GM21619 (cell line): ENCODE data around the gene SDHC.
"Not testable (repeated sequence)": the region's sequence is repeated elsewhere in the genome, so short reads cannot be mapped to it uniquely, and the experiment has no call there.

Experiments used
- ATAC-seq: cut with Tn5 transposase; IDR thresholded peaks from one replicate; pipeline ENCODE4 v1.9.1; 2021; ENCODE audit not compliant: unreplicated experiment

Gene SDHC

DNA sequence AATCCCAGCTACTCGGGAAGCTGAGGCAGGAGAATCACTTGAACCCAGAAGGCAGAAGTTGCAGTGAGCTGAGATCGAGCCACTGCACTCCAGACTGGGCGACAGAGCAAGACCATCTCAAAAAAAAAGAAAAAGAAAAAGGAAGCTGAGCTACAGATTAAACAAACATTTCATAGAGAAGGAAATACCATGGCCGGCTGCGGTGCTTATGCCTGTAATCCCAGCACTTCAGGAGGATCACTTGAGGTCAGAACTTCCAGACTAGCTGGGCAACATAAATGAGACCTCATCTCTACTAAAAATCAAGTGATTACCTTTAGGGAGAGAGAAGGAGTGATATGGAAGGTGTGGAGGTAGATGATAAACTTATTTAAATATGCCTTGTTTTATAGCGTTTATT lies 67.5 kb downstream of the SDHC start:
- ATAC-seq, result no peak

DNA sequence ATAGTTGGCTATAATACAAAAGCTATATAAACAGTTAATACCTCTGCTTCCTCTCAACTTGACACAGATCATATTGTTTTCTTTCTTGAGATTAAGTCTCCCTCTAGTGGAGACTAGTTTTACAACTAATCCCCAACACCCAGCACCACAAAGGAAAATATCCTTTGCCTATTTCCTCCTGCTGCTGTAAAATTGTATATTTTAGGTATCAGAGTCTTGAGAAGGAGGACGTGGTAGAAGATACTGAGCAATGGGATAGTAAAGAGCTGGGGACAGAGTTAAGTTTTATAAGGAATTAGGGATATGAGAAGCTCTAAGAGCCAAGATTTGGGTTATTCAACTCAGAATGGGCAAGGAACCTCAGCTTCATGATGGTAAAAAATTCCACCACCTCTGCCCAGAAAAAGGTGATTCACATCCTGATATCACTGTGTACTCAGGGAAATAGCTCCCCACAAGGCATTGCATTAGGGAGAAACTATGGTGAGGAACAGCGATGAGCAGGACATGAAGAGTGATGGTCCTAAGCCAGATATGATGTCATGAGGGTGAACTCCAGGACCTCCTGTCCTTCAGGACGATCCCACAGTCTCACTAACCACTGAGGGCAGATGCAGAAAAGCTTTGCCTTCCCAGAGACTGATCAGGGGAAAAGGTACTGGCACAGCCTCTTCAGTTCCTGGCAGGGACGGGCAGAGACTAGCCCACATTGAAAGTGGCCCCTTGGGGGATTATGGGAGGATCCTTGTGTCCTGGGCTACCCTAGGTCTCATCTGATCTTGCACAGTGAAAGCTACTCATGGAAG lies 68.2 kb downstream of the SDHC start:
- no peak for ATAC-seq

DNA sequence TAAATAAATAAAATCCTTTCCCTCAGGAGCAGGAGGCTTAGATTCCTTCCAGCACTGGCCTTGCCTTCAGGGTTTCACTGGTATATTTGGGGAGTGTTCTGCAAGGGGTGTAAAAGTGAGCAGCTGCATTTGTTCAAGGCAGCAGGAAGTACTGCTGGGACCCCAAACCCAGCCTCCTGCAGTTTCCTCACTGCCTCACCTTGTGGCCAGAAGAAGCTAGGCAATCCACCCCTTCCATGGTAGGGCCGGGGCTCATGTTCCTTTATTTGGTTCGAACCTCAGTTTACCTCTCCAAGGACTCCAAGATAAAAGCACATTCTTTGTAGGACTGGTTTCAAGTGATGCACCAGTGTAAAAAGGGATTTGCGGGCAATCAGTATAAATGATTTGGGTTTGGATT lies 74.5 kb downstream of the SDHC start:
- no peak for ATAC-seq

DNA sequence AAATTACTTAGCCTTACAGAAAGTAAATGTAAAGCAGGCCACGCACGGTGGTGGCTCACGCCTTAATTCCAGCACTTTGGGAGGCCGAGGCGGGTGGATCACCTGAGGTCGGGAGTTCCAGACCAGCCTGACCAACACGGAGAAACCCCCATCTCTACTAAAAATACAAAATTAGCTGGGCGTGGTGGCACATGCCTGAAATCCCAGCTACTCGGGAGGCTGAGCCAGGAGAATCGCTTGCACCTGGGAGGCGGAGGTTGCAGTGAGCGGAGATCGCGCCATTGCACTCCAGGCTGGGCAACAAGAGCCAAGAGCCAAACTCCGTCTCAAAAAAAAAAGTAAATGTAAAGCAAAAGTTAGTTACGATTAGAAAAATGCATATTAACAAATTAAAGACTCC lies 75.0 kb downstream of the SDHC start:
- ATAC-seq, result not testable (repeated sequence)

DNA sequence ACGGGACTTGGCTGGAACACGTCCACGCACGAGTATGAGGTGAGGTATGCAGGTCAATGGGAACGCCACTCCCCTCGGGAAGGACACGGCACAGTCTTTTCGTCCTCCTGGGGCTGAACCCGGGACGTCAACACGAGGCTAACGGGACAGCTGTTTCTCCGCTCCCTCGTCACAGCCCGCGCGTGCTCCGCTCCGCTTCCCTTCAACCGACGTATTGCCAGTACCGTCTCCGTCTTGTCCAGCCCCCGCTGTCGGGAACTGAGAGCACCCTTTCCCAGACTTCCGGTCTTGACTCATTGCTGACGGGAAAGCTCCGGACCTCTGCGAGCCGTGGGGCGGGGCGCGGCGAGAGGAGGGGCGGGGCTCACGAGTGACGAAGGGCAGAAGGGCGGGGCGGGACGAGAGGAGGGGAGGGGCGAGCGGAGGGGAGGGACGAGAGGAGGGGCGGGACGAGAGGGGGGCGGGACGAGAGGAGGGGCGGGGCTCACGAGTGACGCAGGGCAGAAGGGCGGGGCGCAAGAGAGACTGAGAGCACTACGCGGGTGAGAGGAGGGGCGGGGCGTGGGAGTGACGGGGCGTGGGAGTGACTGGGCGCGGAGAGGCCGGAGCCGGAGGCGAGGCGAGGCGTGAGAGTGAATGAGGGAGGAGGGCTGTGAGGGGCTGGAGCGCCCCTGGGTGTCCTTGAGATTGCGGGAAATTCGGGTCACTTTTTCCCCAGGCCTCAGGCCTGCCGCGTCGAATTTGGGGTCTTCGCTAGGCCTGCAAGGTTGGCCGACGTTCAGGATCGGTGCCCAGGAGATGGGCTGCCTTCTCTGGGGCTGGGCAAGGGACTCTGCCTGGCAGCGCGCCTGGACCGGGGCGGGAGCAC lies 75.7 kb downstream of the SDHC start:
- ATAC-seq, result peak; percentile 75

DNA sequence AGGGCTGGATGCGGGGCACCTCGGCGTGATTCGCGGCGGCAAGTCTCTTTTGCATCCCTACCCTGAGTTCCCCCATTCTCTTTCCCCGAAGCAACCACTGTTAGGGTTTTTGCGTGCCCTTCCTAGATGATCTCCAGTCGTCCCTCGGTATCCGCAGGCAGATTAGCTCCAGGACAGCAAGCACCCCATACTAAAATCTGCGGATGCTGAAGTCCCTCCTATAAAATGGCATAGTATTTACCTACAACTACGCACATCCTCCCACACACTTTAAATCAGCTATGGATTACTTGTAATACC lies 76.3 kb downstream of the SDHC start:
- ATAC-seq, result no peak

DNA sequence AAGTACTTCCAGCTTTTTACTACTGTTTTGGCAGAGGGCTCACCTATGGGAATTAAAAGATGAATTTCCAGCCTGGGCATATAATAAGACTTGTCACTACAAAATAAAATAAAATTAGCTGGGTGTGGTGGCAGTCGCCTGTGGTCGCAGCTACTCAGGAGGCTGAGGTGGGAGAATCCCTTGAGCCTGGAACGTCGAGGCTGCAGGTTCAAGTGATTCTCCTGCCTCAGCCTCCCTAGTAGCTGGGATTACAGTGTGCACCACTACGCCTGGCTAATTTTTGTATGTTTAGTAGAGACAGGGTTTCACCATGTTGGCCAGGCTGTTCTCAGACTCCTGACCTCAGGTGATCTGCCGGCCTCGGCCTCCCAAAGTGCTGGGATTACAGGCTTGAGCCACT lies 77.0 kb downstream of the SDHC start:
- not testable (repeated sequence) for ATAC-seq

DNA sequence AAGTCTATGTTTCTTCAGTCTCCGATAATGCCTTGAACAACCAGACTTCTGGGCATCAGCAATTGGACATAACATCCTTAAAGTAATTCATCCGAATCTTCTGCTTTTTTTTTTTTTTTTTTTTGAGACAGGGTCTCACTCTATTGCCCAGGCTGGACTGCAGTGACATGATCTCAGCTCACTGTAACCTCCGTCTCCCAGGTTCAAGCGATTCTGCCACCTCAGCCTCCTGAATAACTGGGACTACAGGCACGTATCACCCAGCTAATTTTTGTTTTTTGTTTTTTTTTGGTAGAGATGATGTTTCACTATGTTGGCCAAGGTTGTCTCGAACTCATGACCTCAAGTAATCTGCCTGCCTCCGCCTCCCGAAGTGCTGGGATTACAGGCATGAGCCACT lies 77.4 kb downstream of the SDHC start:
- no peak for ATAC-seq

DNA sequence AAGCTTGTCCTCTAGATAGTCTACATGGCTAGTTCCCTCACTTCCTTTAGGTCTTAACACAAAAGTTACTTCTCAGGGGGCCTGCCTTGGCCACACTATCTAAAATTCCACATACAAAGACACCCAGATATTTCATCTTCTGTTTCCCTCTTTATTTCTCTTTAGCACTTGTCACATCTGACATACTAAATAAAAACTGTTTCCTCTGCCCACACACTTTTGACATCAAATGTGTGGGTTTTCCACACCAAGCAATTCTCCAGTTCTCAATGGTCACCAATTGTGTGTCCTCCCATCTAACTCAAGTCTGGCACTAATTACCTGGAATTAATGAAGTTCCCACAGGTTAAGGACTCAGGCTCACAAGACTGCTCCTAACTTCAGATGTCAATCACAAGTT lies 79.0 kb downstream of the SDHC start:
- no peak for ATAC-seq

DNA sequence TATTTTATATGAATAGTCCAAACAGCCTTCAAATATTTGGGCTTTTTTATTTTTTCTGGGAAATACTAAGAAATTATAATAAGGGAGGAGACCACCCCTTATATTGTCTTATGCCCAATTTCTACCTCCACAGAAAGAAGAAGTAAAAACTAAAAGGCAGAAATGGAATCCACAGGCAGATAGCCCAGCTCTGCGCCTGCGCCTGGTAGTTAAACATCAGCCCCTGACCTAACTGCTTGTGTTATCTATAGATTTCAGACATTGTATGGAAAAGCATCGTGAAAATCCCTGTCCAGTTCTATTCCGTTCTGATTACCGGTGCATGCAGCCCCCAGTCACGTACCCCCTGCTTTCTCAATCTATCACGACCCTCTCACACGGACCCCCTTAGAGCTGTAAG lies 82.9 kb downstream of the SDHC start:
- not testable (repeated sequence) for ATAC-seq

DNA sequence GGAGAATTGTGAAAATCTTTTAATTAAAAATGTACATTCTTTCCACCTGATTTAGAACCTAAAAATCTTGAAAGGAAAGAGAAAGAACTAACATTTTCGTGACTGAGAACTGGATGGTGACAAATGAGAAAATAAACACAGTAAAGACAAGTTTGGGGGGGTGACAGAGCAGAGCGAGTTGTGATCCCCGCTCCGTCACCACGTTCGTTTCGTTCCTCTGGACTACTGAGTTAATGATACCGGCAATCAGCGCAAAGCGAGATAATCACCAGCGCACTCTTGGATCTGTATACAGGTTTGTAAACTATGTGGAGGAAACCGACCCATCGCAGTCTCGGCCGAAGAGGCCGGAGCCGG lies 84.7 kb downstream of the SDHC start:
- ATAC-seq, result no peak

DNA sequence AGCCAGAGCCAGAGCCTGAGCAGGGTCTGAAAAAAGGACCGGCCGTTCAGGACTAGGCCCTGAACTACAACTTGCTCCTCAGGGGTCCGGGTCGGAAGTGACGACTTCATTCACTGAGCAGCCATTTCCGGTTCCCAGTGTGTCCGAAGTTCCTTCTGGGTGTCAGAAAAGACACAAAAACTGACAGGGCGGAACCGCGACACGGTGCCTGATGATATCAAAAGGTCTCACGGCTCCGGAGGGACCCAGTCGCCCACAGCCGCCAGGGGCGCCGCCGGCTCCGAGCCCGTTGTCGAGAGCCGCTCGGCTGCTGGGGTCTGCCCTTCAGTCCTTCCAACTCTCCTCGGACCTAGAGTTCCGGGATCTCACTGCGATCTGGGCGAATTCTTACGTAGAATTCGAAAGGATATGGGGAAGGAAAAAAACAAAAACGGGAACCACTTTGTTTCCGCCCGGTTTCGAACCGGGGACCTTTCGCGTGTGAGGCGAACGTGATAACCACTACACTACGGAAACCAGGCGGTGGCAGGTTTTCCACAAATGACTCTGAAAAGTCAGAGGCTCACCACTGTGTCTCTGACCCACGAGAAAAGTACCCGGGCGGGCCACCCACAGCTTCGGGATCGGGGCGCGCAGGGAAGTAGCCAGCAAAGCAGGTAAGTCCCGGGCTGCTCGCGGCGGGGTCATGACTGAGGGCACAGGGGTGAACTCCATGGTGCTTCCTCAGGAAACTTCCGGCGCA lies 85.2 kb downstream of the SDHC start:
- peak; percentile 67 for ATAC-seq

DNA sequence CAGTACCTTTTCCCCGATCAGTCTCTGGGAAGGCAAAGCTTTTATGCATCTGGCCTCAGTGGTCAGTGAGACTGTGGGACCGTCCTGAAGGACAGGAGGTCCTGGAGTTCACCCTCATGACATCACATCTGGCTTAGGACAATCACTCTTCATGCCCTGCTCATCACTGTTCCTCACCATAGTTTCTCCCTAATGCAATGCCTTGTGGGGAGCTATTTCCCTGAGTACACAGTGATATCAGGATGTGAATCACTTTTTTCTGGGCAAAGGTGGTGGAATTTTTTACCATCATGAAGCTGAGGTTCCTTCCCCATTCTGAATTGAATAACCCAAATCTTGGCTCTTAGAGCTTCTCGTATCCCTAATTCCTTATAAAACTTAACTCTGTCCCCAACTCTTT lies 88.3 kb downstream of the SDHC start:
- ATAC-seq, result no peak

DNA sequence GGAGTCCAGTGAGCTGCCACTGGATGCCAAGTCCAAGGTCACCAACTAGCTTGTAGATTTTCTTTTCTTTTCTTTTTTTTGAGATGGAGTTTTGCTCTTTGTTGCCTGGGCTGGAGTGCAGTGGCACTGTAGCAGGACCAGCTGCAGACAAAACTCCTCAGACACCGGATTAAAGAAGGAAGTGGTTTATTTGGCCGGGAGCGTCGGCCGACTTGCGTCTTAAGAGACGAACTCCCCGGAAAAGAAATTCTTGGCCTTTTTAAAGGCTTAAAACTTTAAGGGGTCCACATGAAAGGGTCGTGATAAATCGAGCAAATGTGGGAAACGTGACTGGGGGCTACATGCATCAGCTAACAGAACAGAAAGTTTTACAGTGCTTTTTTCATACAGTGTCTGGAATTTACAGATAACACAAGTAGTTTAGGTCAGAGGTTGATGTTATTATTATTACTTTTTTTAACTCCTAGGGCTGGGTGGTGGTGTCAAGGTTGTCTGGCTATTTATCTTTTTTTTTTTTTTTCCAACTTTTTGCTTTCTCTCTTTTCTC lies 89.9 kb downstream of the SDHC start:
- ATAC-seq, result no peak

DNA sequence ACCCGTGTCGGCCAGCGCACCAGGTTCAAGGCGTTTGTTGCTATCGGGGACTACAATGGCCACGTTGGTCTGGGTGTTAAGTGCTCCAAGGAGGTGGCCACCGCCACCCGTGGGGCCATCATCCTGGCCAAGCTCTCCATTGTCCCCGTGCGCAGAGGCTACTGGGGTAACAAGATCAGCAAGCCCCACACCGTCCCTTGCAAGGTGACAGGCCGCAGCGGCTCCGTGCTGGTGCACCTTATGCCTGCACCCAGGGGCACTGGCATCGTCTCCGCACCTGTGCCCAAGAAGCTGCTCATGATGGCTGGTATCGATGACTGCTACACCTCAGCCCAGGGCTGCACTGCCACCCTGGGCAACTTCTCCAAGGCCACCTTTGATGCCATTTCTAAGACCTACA lies 92.4 kb downstream of the SDHC start:
- ATAC-seq, result not testable (repeated sequence)

DNA sequence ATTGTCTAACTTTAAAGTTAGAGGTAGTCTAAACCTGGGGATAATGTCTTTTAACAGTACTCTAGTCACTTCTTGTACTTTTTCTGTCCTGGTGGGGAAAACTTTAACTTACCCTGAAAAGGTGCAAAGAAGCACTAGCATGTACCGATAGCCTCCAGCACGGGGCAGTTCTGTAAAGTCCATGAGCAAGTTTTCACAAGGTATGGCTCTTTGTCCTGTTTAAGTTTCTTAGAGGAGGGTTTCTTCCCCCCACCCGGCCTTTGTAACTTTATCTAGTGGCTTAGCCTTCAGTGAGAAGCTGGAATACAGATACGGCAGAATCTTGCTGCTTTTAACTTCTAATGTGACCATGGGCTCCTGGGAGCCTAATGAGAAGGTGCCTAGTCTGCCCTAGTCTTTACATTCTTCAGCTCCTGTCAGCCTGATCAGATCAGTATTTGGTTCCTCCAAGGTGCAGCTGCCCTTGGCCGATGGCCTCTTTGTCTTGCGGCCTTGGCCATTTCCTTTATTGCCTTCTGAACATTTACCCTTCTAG lies 93.3 kb downstream of the SDHC start:
- ATAC-seq, result no peak

DNA sequence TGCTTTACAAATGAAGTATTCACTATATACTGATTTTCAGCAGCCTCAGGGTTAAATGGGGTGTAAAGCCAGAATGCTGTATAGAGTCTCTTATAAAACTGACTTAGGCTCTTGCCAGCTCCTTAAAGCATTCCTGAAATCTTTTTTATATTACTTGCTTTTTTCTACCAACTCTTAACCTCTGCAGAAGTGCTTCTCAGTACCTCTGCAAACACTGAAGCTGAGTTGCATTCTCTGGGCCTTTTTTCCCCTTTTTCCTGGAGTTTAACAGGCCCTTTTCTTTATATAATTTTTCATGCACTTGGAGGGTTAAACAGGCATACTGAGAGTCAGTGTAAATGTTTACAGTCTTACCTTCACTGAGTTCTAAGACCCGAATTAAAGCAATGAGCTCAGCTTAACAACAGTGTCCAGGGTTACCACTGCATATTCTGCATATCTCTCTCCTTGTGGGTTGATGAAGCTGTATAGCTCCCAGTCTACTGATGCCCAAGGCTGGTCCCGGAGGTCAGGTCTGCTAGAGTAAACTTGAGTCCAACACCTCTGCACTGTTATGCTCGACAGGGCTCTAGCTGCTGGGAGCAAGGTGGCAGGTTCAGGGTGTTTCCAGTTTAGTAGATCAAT lies 94.4 kb downstream of the SDHC start:
- ATAC-seq, result no peak

DNA sequence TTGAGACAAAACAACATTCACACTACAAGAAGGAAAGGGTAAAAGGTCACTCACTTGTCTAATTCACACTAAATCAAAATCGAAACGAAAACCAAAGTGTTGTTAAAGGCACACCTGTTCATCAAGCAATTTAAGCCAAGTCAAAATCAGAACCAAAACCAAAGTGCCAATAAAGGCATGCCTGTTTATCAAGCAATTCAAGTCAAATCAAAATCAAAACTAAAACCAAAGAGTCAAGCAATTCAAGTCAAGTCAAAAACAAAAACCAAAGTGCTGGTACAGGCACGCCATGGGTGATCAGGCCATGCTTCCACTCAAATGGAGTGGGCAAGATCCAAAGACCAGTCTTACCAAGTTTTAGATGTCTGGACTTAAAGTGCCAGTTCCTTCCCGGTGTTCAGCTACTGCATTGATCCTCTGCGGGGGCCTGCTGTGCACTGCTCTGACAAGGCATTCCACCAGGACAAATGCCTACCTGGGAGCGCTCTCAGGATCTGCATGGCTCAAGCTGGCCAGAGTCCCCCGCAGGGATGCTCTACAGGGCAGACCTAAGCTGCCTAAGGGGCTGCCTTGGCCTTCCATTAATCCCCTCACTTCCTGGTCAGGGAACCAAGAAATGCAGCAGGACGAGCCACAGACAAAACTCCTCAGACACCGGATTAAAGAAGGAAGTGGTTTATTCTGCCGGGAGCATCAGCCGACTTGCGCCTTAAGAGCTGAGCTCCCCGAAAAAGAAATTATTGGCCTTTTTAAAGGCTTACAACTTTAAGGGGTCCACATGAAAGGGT lies 95.9 kb downstream of the SDHC start:
- not testable (repeated sequence) for ATAC-seq

DNA sequence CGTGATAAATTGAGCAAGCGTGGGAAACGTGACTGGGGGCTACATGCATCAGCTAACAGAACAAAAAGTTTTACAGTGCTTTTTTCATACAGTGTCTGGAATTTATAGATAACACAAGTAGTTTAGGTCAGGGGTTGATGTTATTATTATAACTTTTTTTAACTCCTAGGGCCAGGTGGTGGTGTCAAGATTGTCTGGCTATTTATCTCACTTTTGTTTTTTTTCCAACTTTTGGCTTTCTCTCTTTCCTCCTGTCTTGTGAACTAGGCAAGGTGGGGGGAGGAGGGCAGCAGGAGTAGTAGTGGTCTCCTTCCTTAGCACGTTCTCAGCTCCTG lies 96.4 kb downstream of the SDHC start:
- not testable (repeated sequence) for ATAC-seq
